D721Med (cell line): ENCODE data around the gene RPL26.
A peak's percentile ranks its signal among the peaks of the same experiment; 100 is the strongest.
"Not testable (repeated sequence)": the region's sequence is repeated elsewhere in the genome, so short reads cannot be mapped to it uniquely, and the experiment has no call there.

Source experiments
- DNase-seq: peaks from one replicate; pipeline ENCODE4 v3.0.0; 2011; ENCODE audit warnings: low spot score; ENCODE audit not compliant: insufficient read length
- FAIRE-seq: peaks from 2 replicates; lab custom pipeline; 2011; peaks lifted over from hg19 to GRCh38; lab: Jason Lieb, UNC
- TF ChIP-seq, protein P1 (sequence below): IDR thresholded peaks from 2 replicates; pipeline ENCODE4 v1.5.1; 2012; ENCODE audit warnings: mild to moderate bottlenecking, control low read depth; ENCODE audit not compliant: insufficient read depth; ENCODE audit errors: missing control alignments

RPL26 gene

DNA sequence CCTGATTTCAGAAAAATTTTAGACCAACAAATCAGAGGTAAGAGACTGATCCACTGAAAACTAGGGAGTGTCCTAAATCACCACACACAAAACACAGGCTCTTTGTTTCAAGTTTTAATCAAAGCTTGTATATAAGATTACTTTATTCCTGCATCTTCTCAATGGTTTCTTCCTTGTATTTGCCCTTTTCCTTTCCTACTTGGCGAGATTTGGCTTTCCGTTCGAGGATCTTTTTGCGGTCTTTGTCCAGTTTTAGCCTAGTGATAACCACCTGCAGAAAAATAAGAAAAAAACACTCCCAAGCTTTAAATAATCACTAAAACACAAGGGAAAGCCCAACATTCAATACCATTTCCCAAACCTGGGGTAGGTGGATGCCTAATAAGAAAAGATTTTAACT lies 5.6 kb downstream of the RPL26 start:
- DNase-seq (no peak), FAIRE-seq (no peak)
- TF ChIP-seq, protein P1, sequence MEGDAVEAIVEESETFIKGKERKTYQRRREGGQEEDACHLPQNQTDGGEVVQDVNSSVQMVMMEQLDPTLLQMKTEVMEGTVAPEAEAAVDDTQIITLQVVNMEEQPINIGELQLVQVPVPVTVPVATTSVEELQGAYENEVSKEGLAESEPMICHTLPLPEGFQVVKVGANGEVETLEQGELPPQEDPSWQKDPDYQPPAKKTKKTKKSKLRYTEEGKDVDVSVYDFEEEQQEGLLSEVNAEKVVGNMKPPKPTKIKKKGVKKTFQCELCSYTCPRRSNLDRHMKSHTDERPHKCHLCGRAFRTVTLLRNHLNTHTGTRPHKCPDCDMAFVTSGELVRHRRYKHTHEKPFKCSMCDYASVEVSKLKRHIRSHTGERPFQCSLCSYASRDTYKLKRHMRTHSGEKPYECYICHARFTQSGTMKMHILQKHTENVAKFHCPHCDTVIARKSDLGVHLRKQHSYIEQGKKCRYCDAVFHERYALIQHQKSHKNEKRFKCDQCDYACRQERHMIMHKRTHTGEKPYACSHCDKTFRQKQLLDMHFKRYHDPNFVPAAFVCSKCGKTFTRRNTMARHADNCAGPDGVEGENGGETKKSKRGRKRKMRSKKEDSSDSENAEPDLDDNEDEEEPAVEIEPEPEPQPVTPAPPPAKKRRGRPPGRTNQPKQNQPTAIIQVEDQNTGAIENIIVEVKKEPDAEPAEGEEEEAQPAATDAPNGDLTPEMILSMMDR = no peak

DNA sequence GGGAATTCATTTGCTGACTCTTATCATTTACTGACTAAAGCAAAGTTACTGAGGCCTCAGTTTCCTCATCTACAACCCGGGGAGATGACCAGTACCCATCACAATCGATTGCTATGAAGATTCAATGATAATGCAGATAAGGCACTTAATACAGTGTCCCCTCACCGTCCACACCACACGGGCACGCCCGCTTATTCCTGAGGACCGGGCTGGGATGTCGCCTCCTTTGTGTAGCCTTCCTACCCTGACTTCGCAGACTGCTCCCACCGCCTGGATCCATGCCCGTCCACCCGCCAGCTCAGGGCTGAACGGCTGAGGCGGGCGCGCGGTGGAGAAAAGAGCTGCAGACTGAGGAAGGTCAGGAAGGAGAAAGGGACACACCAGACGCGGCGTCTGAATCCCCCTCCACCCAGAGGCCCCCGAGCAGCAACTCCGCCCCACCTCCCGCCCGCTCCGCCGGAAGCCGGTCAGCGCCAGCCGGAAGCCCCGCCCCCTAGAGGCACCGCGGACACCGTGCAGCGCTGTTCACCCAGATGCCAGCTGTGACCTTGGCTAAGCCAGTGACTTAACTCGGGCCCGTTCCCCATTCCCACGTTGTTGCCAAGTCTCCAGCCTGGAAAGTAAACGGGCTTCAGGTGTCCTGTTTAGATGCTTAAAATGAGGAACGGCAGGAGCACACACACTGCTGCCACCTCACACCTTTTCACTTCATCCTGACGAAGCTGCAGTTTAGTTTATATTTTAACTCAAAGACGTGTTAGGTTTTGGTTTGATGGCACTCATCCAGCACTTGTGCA lies 6.5 kb downstream of the RPL26 start, which contains the start of gene KRABD2:
Gene KRABD2 (minus strand): TSS at position 434 of the 797 bp plus-strand sequence.
- FAIRE-seq = no peak
- TF ChIP-seq, protein P1 = peak; percentile 17
- DNase-seq = peak; percentile 93

DNA sequence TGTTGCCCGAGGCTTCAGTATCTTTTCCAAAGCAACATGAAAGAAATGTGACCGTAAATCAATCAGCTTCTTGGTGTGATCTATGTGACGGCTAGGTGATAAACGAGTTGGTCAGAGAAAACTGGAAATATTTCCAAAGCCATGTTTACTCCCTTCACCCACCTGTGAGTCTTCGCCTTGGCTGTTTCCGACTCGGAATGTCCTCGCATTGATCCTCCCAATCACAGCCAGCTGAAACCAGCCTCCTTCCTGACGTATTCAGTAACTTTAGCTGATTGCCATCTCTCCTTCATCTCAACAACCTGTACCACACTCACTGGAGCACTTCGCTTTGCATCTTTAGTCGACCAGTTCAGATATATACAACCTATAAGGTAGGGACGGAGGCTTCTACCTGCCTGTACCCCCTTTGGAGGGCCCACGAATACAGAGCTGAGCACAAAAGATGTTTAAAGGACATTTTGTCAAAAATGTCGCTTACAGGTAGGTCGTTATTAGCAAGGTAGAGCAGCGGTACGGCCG lies 7.2 kb downstream of the RPL26 start:
- no peak for FAIRE-seq
- no peak for DNase-seq
- TF ChIP-seq, protein P1 = no peak

DNA sequence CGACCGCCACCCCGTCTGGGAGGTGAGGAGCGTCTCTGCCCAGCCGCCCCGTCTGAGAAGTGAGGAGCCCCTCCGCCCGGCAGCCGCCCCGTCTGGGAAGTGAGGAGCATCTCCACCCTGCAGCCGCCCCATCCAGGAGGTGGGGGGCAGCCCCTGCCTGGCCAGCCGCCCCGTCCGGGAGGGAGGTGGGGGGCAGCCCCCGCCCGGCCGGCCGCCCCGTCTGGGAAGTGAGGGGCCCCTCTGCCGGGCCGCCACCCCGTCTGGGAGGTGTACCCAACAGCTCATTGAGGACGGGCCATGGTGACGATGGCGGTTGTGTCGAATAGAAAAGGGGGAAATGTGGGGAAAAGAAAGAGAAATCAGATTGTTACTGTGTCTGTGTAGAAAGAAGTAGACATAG lies 9.1 kb downstream of the RPL26 start:
- FAIRE-seq, DNase-seq: not testable (repeated sequence)

DNA sequence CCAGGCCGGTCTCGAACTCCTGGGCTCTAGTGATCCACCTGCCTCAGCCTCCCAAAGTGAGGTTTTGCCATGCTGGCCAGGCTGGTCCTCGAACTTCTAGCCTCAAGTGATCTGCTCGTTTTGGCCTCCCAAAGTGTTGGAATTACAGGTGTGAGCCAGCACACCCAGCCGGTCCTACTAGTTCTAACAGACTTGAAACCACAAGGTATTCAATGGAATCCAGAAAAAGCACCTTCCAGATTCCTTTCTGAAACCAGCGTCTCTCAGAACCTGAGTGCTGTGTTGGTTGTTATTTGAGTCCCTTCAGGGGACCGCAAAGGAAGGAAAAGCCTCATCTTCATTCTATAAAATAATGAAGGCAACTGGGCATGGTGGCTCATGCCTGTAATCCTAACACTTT lies 10.6 kb downstream of the RPL26 start:
- no peak for DNase-seq
- no peak for FAIRE-seq
- TF ChIP-seq, protein P1 = no peak

DNA sequence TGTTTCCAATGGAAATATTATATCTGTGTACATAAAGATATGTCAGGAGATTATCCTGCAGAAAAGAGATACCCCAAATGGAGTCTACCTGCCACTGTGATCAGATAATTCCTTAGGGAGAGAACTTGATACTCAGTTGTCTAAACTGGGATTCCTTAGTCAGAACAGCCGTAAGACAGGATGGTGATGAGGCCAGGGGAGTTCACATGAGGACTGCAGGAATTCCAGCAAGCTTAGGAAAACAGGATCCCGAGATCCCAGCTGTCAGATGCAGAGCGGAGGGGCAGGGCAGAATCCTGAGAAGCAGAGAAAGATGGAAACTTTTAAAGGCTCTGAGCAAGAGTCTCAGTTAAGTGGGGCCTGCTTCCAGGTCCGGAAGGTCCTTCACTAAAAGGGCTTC lies 11.2 kb downstream of the RPL26 start:
- FAIRE-seq = no peak
- TF ChIP-seq, protein P1 = no peak

DNA sequence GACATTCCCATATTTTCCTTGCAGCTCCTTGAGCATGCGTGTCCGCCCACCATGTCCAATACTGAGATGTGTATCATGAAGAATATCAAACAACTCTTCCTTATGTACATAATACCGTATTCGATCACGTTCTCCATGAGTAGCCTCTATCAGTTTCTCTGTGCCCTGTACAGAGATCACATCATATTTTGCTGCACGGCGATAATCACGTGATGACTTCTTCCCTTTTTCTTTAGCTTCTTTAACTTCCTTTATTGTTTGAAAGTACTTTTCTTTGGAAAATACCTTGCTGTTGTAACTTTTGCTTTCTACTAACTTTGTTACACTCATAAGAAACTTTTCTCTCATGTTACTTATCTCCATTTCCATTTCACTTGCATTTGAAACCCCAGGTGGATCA lies 13.0 kb downstream of the RPL26 start:
- DNase-seq (no peak), FAIRE-seq (no peak)
- TF ChIP-seq, protein P1 = no peak

More for the DNA sequence above, 11.2 kb downstream of the RPL26 start:
- DNase-seq = no peak
